OCI-M2 (cell line): ENCODE results near the gene DNAAF5.
"Not testable (repeated sequence)": the region's sequence is repeated elsewhere in the genome, so short reads cannot be mapped to it uniquely, and the experiment has no call there.

ENCODE experiments used
- DNase-seq: peaks from one replicate; lab custom pipeline; 2025; ENCODE audit not compliant: unreplicated experiment; lab: John Stamatoyannopoulos, UW

Gene DNAAF5

DNA sequence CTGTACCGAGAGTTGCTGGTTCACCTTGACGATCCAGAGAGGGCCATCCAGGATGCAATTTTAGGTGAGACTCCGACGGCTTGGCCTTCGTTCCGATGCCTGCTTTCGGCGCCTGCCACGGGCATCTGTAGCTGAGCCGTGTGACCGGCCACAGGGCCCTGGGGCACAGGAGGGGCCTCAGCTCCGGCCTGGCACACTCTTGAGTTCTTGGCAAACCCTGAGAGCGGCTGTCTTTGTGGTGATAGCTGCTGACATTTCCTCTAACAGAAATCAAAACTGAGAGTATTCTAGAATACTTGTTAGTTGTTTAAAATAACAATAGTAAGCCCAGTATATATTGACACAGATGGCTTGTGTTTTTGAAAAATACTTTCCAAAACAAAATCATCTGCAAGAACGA, 53.6 kb downstream of the DNAAF5 start:
- no peak for DNase-seq

GRCh38 chr7:780516-780915, 54.0 kb downstream of the DNAAF5 start:
- no peak for DNase-seq

- DNase-seq, result no peak
Measured at GRCh38 chr7:781186-781849, 54.8 kb downstream of the DNAAF5 start.

GRCh38 chr7:781936-782529, 55.5 kb downstream of the DNAAF5 start:
- DNase-seq, result no peak

DNA sequence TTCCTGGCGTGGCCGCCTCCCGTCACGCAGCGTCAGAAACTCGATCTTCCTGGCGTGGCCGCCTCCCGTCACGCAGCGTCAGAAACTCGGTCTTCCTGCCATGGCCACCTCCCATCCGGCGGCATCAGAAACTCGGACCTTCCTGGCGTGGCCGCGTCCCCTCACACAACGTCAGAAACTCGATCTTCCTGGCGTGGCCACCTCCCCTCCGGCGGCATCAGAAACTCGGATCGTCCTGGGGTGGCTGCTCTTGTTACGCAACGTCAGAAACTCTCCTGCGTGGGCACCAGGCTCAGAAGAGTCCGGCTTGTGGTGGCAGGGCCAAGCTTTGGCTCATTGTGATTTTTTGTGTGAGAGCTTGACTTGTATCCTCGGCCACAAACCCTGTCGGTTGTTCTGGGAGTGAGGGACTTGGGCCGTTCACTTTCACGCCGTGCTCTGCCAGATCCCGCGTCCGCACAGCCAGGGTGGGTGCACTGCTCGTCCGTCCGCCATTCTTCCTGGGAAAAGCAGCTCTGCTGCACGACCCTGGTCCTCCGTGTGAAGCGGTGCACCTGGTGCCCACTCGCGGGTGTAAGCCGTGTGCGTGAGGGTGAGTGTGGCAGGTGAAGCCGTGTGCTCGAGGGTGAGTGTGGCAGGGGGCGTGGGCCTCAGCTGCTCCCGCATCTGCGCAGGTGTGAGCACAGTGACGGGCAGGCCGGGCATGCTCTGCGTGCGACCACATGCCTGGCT, 56.4 kb downstream of the DNAAF5 start:
- DNase-seq, result no peak

- no peak for DNase-seq
Measured at GRCh38 chr7:783556-784490, 57.3 kb downstream of the DNAAF5 start.

DNA sequence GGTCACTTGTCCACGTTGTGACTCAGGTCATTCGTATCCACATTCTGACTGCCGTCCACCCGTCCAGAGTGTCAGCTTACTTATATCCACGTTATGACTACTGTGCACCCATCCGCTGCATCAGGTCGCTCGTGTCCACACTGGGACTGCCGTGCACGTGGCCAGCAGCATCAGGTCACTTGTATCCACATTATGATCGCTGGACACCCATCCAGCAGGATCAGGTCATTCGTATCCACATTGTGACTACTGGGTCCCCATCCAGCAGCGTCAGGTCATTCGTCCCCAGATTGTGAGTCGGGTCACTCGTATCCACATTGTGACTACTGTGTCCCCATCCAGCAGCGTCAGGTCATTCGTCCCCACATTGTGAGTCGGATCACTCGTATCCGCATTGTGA, 58.5 kb downstream of the DNAAF5 start:
- no peak for DNase-seq

DNA sequence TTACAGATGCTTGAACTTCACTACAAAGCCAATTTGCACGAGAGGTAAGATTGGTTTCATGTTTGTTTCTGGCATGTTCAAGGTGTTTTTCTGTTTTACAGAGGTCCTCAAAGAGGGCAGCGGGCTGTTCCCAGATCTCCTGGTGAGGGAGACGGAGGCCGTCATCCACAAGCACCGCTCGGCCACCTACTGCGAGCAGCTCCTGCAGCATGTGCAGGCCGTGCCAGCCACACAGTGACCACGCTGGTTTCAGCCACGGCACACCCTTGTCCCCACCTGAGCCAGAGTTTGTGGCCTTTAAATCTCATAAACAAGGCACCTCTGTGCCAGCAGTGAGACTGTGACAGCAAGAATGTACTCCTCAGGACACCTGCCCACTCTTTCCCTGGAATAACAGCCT, 58.9 kb downstream of the DNAAF5 start:
- no peak for DNase-seq

DNA sequence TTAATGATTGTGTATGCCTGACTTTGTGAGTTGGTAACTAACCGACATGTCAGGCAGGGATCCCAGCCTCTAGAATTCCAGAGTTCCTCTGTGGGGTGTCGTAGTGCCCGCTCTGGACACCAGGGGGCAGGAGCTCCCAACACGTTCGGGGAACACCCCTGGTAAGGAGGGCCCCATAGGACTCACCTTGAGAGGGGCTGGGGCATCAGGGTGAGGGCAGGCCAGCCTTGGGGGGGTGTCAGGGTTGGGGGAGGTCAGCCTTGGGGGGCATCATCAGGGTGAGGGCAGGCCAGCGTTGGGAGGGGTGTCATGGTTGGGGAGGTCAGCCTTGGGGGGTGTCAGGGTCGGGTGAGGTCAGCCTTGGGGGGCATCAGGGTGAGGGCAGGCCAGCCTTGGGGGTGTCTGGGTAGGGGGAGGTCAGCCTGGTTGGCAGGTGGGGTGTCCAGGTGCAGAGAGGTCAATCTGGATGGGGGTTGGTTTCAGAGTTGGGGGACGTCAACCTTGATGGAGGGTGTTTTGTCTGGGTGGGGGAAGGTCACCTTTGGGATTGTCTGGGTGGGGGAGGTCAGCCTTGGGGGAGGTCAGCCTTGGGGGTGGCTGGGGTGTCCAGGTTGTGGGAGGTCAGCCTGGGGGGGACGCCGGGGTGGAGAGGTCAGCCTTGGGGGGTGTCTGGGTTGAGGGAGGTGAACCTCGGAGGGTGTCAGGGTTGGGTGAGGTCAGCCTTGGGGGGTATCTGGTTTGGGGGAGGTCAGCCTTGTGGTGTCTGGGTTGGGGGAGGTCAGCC, 60.2 kb downstream of the DNAAF5 start:
- no peak for DNase-seq

DNA sequence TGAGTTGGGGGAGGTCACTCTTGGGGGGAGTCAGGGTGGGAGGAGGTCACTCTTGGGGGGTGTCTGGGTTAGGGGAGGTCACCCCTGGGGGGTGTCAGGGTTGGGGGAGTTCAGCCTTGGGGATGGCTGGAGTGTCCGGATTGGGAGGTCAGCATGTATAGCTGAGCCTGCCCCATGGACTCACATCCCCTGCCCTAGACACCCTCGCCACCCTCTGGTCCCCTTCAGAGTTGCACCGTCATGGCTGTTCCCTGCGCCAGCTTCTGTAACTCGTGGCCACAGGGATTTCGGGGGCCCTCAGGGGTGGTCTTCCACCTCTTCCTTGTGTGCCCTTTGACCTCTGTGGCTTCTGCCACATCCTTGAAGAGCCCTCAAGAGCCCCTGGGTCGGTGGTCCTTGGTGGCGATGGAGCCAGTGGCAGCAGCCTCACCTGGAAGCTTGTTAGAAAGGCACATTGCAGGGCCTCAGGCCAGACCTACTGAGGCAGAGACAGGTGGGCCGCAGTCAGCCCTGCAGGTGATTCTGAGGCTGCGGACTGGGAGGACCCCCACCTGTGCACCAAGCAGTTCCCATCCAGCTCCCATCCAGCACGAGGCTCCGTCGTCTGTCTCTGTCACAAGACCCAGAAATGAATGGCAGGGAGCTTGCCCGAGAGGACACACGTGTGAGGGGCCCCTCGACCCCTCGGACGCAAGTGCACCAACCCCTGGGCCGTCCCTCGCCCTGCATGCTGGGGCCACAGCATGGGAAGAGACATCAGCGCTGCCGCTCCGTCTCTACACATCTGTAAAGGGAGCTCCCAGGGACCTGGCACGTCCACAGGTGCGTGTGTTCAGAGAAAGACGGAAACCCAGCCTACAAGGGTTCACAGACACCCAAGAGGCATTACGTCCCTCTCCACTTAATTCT, 61.1 kb downstream of the DNAAF5 start:
- no peak for DNase-seq

DNA sequence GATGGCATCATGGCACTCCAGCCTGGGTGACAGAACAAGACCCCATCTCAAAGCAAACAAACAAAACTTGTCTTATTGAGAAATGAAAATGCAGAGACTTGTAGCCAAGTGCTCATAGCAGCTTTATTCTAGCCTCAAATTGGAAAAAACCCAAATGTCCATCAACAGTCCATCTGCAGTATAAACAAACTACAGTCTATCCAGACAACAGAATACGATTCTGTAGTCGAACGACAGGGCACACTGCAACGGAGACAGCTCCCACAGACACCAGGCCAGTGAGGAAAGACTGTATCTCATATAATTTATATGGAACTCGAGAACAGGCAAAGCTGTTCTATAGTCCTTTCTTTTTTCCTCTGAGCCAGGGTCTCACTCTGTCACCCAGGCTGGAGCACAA, 65.0 kb downstream of the DNAAF5 start:
- DNase-seq, result no peak

DNA sequence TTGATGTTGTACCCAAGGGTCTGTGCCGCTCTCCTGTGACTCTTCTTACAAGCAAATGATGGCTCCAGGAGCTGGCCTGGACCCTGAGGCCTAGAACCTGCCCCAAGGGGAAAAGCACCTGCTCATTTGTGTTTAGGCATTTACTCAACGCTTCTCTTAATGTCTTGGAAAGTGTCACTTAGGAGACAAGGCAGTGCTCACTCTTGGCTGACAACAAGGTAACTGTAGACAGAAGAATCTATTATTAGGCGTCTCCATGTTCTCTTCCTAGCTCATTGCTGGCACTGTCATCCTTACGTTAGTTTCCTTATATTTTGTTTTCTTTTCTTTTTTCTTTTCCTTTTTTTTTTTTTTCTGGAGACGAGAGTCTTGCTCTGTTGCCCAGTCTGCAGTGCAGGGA, 67.7 kb downstream of the DNAAF5 start:
- DNase-seq, result no peak

DNA sequence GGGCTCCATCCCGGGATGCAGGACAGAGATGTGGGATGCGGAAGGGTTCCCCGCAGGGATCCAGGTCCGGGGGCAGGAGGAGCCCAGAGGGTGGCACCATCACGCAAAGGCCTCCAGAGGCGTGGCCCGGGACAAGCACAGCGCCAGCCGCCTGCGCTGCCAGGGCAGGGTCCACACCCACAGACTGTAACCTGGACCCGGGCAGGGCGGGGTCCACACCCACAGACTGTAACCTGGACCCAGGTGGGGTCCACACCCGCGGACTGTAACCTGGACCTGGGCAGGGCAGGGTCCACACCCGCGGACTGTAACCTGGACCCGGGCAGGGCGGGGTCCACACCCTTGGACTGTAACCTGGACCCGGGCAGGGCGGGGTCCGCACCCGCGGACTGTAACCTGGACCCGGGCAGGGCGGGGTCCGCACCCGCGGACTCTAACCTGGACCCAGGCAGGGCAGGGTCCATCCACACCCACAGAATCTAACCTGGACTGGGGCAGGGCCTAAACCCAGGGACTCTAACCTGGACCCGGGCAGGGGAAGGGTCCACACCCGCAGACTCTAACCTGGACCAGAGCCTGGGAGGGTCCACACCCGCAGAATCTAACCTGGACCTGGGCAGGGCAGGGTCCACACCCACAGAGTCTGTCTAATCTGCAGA, 68.3 kb downstream of the DNAAF5 start:
- DNase-seq, result no peak

GRCh38 chr7:796434-797169, 70.1 kb downstream of the DNAAF5 start:
- DNase-seq, result not testable (repeated sequence)

- DNase-seq, result no peak
Measured at GRCh38 chr7:798921-799470, 72.5 kb downstream of the DNAAF5 start.

GRCh38 chr7:800692-801091, 74.2 kb downstream of the DNAAF5 start:
- no peak for DNase-seq

- DNase-seq, result not testable (repeated sequence)
Measured at GRCh38 chr7:801351-801750, 74.9 kb downstream of the DNAAF5 start.

- DNase-seq, result no peak
Measured at GRCh38 chr7:801940-802381, 75.5 kb downstream of the DNAAF5 start.
